HepG2 (cell line): ENCODE data around the gene THSD4. TPM values are rescaled to one million over a fixed set of nuclear protein-coding genes. Genes with fewer than 3 reads are reported as not detected.

Experiments used
- ATAC-seq: fragments of 200-7000 bp; cut with Tn5 transposase; 3 replicates; pipeline ENCODE4 v1.9.1; 2020; ENCODE audit warnings: mild to moderate bottlenecking, moderate library complexity
- BruUV-seq: library from RNA; stranded (reverse); fragments of 400-500 nt; replicated peaks from 2 replicates; lab custom pipeline; 2021; lab: Mats Ljungman, UMichigan
- CTCF ChIA-PET: fragments of 300-600 bp; formaldehyde crosslinking; extraction: SDS; loops from one replicate; lab custom pipeline; 2021; ENCODE audit warnings: low total read pairs, inconsistent platforms, low intra/inter-chr PET ratio; lab: Yijun Ruan, JAX
- POLR2A ChIA-PET: fragments of 350-600 bp; sonication (Branson Sonifier 250); formaldehyde crosslinking; loops from one replicate; lab custom pipeline; 2020; ENCODE audit warnings: antibody characterized with exemption, inconsistent platforms; lab: Yijun Ruan, JAX
- DNase-seq: peaks from one replicate; pipeline ENCODE4 v3.0.0-alpha.2; 2015; ENCODE audit warnings: low spot score
- FAIRE-seq: peaks from 3 replicates; lab custom pipeline; 2011; peaks lifted over from hg19 to GRCh38; lab: Jason Lieb, UNC
- H2AFZ ChIP-seq: one replicate; pipeline ENCODE4 v1.6.1; 2011; ENCODE audit warnings: low read length, inconsistent platforms
- H3K27ac ChIP-seq: fragments of 300-600 bp; 3 replicates; pipeline ENCODE4 v1.8.0; 2011; ENCODE audit warnings: mixed run types, mild to moderate bottlenecking, mixed read lengths, low read length, inconsistent platforms; ENCODE audit not compliant: insufficient read depth; ENCODE audit errors: extremely low read length
- H3K27me3 ChIP-seq, 2 experiments: fragments of 200-600 bp in 1 of 2; 2 replicates in 1 of 2; 3 replicates in 1 of 2; pipeline versions ENCODE4 v1.6.0 to v1.8.0; 2011; ENCODE audit warnings: low read length in 2 of 2, mild to moderate bottlenecking in 2 of 2, moderate library complexity in 2 of 2, inconsistent platforms in 1 of 2; ENCODE audit not compliant: insufficient read depth in 2 of 2, control insufficient read depth in 1 of 2
- H3K36me3 ChIP-seq, 2 experiments: fragments of 200-600 bp in 1 of 2; replicated peaks in 1 of 2; 2 replicates in 1 of 2; 3 replicates in 1 of 2; pipeline versions ENCODE4 v1.5.1 to v1.8.0; 2011; ENCODE audit warnings: low read length in 2 of 2, inconsistent platforms in 1 of 2; ENCODE audit not compliant: insufficient read depth in 2 of 2, control insufficient read depth in 1 of 2
- H3K4me1 ChIP-seq: 2 replicates; pipeline ENCODE4 v1.5.1; 2012; ENCODE audit warnings: low read length, inconsistent platforms; ENCODE audit not compliant: insufficient read depth
- H3K4me2 ChIP-seq: 2 replicates; pipeline ENCODE4 v1.6.0; 2011; ENCODE audit warnings: low read depth, low read length, inconsistent platforms
- H3K4me3 ChIP-seq, 3 experiments: fragments of 200-600 bp in 1 of 3; sonication (generic), shearing (Covaris generic) in 1 of 3; replicated peaks in 1 of 3; 2 replicates each; pipeline ENCODE4 v1.5.1; 2011 to 2016; ENCODE audit warnings: low read length in 3 of 3, inconsistent platforms in 2 of 3, low read depth in 2 of 3, mild to moderate bottlenecking in 2 of 3, control low read depth in 1 of 3, mixed read lengths in 1 of 3; ENCODE audit not compliant: insufficient read depth in 1 of 3
- H3K79me2 ChIP-seq: one replicate; pipeline ENCODE4 v1.6.1; 2011; ENCODE audit warnings: low read length, inconsistent platforms; ENCODE audit not compliant: insufficient read depth
- H3K9ac ChIP-seq: 2 replicates; pipeline ENCODE4 v1.6.0; 2011; ENCODE audit warnings: mild to moderate bottlenecking, low read depth, low read length, inconsistent platforms; ENCODE audit not compliant: insufficient read depth
- H3K9me3 ChIP-seq: 2 replicates; pipeline ENCODE4 v1.5.1; 2012; ENCODE audit warnings: mild to moderate bottlenecking, low read length
- H4K20me1 ChIP-seq: 2 replicates; pipeline ENCODE4 v1.6.0; 2011; ENCODE audit warnings: inconsistent platforms, mild to moderate bottlenecking, low read length, moderate library complexity; ENCODE audit not compliant: insufficient read depth
- ASH2L ChIP-seq: fragments of 300-600, 200-600 bp; sonication (generic); IDR thresholded peaks from 2 replicates; pipeline ENCODE4 v1.7.0; 2017; ENCODE audit warnings: low read depth, mild to moderate bottlenecking, moderate library complexity, mixed read lengths, low read length; ENCODE audit not compliant: insufficient read length
- GRHL1 ChIP-seq: sonication (generic); formaldehyde crosslinking; conservative IDR thresholded peaks from 2 replicates; pipeline ENCODE4 v1.8.0; 2022; ENCODE audit warnings: missing genetic modification reagents
- MXD4 ChIP-seq: IDR thresholded peaks from 2 replicates; pipeline ENCODE4 v1.6.1; 2016; ENCODE audit warnings: mild to moderate bottlenecking, missing biosample characterization, missing genetic modification reagents
- SIX1 ChIP-seq: sonication (generic); formaldehyde crosslinking; IDR thresholded peaks from 2 replicates; pipeline ENCODE4 v1.4.0; 2020; ENCODE audit warnings: missing genetic modification reagents, borderline replicate concordance
- ZBTB26 ChIP-seq: IDR thresholded peaks from 2 replicates; pipeline ENCODE4 v1.6.1; 2016; ENCODE audit warnings: missing compliant biosample characterization, missing genetic modification reagents, borderline replicate concordance
- ZNF441 ChIP-seq: sonication (generic); formaldehyde crosslinking; IDR thresholded peaks from 2 replicates; pipeline ENCODE4 v1.7.0; 2021; ENCODE audit warnings: missing genetic modification reagents, borderline replicate concordance
- ZNF564 ChIP-seq: sonication (generic); formaldehyde crosslinking; IDR thresholded peaks from 2 replicates; pipeline ENCODE4 v1.8.1; 2023; ENCODE audit warnings: mild to moderate bottlenecking, missing genetic modification reagents
- ZNF609 ChIP-seq: sonication (generic); formaldehyde crosslinking; IDR thresholded peaks from 2 replicates; pipeline ENCODE4 v1.4.0; 2020; ENCODE audit warnings: mild to moderate bottlenecking, missing genetic modification reagents, borderline replicate concordance
- ZZZ3 ChIP-seq: sonication (generic); formaldehyde crosslinking; IDR thresholded peaks from 2 replicates; pipeline ENCODE4 v1.4.0; 2020; ENCODE audit warnings: missing genetic modification reagents, mild to moderate bottlenecking, borderline replicate concordance
- WGBS: methylation state at CpG from one replicate; pipeline ENCODE4 v1.1.6; 2017; ENCODE audit warnings: low lambda C conversion rate; 5-methylcytosine and 5-hydroxymethylcytosine counted together
- in situ Hi-C: cut with HindIII; loops from 2 replicates; pipeline ENCODE4 v1.10.0; 2017; ENCODE audit warnings: low pct_unique_long_range_greater_than_20kb; ENCODE audit not compliant: extremely low pct_ligation_motif_present
- intact Hi-C: fragments of 100-400 bp; cut with micrococcal nuclease; formaldehyde crosslinking; loops from one replicate; pipeline ENCODE4 v1.10.0; 2022; ENCODE audit not compliant: unreplicated experiment
- polyA plus RNA-seq, 8 experiments: library from polyadenylated mRNA; depleted of rRNA in 3 of 8; stranded (reverse) in 7 of 8; unstranded in 1 of 8; fragments of >200 nt; fragmentation: Illumina TruSeq in 4 of 8; extraction: Trizol in 4 of 8; gene quantifications; 2 replicates each; pipeline versions ENCODE4 v1.2.1 to v1.2.3, GENCODE V29; 2011 to 2016; ENCODE audit warnings: low read depth in 4 of 8, missing spikeins in 1 of 8, mixed read lengths in 1 of 8; ENCODE audit not compliant: insufficient read depth in 1 of 8
- total RNA-seq, 5 experiments: library from RNA; depleted of rRNA; stranded (reverse); fragments of >200 nt; fragmentation: Illumina TruSeq; extraction: Trizol; gene quantifications; 2 replicates each; pipeline ENCODE4 v1.2.3, GENCODE V29; 2016; ENCODE audit warnings: low read depth in 1 of 5

The THSD4 gene
- total and polyA plus RNA-seq, 2 of the 13 experiments (the other 11 are each of a cell fraction or from before 2014, with no cell fraction given): 0.07 to 0.21 TPM

GRCh38 chr15:71682001-71682400 is 566.7 kb downstream of the THSD4 start:
- peaks cover 42% of the 10 kb centered on the region for H3K4me1 ChIP-seq
- ATAC-seq: no peak

GRCh38 chr15:71683411-71684274 is 568.4 kb downstream of the THSD4 start:
- no peak overlapping the region for H3K27ac ChIP-seq
- ChIA-PET POLR2A (no interaction called here), CTCF (no interaction called here)
- no peaks in the 10 kb centered on the region for H3K9me3 ChIP-seq
- no peaks in the 10 kb centered on the region; a peak in 1 of 5 replicates for H3K27me3 ChIP-seq
- no peak overlapping the region for H3K9ac ChIP-seq
- no peak for FAIRE-seq
- H4K20me1 ChIP-seq: no peaks in the 10 kb centered on the region
- no TSS peak for BruUV-seq
- 45% methylated on average over 8 of the region's 9 CpGs for WGBS
- intact Hi-C loops: no loop called here
- ATAC-seq: no peak
- in situ Hi-C loops: no loop called here
- H2AFZ ChIP-seq: no peak overlapping the region
- H3K4me2 ChIP-seq: no peak overlapping the region
- no peaks in the 10 kb centered on the region for H3K36me3 ChIP-seq
- peaks cover 25% of the 10 kb centered on the region for H3K4me1 ChIP-seq
- no peak for DNase-seq
- H3K4me3 ChIP-seq: no peak overlapping the region
- no peaks in the 10 kb centered on the region for H3K79me2 ChIP-seq
- TF ChIP-seq ZBTB26 (CRISPR knock-in tag) (no peak), ZNF609 (CRISPR knock-in tag) (no peak), MXD4 (CRISPR knock-in tag) (no peak), ZNF441 (CRISPR knock-in tag) (no peak), SIX1 (CRISPR knock-in tag) (no peak), ZZZ3 (no peak), GRHL1 (no peak)

More at GRCh38 chr15:71682001-71682400, 566.7 kb downstream of the THSD4 start:
- H3K36me3 ChIP-seq: no peaks in the 10 kb centered on the region
- H3K4me2 ChIP-seq: no peak overlapping the region
- no peak overlapping the region for H3K4me3 ChIP-seq
- in situ Hi-C loops: no loop called here
- FAIRE-seq (no peak), DNase-seq (no peak)
- 63% methylated on average over 2 of the region's 3 CpGs for WGBS
- H4K20me1 ChIP-seq: no peaks in the 10 kb centered on the region
- H3K79me2 ChIP-seq: no peaks in the 10 kb centered on the region
- no peak overlapping the region for H3K27ac ChIP-seq
- TF ChIP-seq ZNF564 (CRISPR knock-in tag): no peak
- no peak for TF ChIP-seq ASH2L
- no peak overlapping the region for H2AFZ ChIP-seq
- ChIA-PET CTCF (no interaction called here), POLR2A (no interaction called here)
- BruUV-seq: no TSS peak
- H3K9ac ChIP-seq: no peak overlapping the region
- no peaks in the 10 kb centered on the region for H3K9me3 ChIP-seq
- no peaks in the 10 kb centered on the region; a peak in 1 of 5 replicates for H3K27me3 ChIP-seq
- intact Hi-C loops: no loop called here
